Esophagus (tissue), 2 donors: ENCODE results near the gene C12orf42. TPM values are rescaled to one million over a fixed set of nuclear protein-coding genes. Genes with fewer than 3 reads are reported as not detected.

Experiments used
- H3K27ac ChIP-seq, 2 donors: one replicate each; pipeline ENCODE4 v1.5.1; 2013; ENCODE audit warnings: low read depth in 2 of 2, mild to moderate bottlenecking in 2 of 2, inconsistent platforms in 1 of 2, low read length in 1 of 2, moderate library complexity in 1 of 2
- H3K27me3 ChIP-seq, 2 donors: one replicate each; pipeline ENCODE4 v1.6.1; 2013; ENCODE audit warnings: low read length in 2 of 2, control low read depth in 1 of 2, mild to moderate bottlenecking in 1 of 2; ENCODE audit not compliant: insufficient read depth in 2 of 2, control insufficient read depth in 1 of 2
- H3K36me3 ChIP-seq, 2 donors: one replicate each; pipeline ENCODE4 v1.6.1; 2013; ENCODE audit warnings: low read length in 1 of 2; ENCODE audit not compliant: control insufficient read depth in 2 of 2, insufficient read depth in 2 of 2
- H3K4me1 ChIP-seq, 2 donors: one replicate each; pipeline ENCODE4 v1.6.1; 2013; ENCODE audit warnings: low read length in 1 of 2; ENCODE audit not compliant: control insufficient read depth in 2 of 2, insufficient read depth in 2 of 2
- H3K4me3 ChIP-seq, 2 donors: one replicate each; pipeline ENCODE4 v1.5.1; 2013; ENCODE audit warnings: low read length in 2 of 2, mild to moderate bottlenecking in 2 of 2, low read depth in 1 of 2, moderate library complexity in 1 of 2
- H3K9me3 ChIP-seq, 2 donors: one replicate each; pipeline ENCODE4 v1.6.1; 2013; ENCODE audit warnings: mild to moderate bottlenecking in 2 of 2, low read depth in 1 of 2, low read length in 1 of 2, moderate library complexity in 1 of 2; ENCODE audit not compliant: control insufficient read depth in 2 of 2, insufficient read depth in 1 of 2
- WGBS, 2 donors: extraction: QIAGEN DNeasy Blood & Tissue Kit; methylation state at CpG; one replicate each; pipeline ENCODE4 v1.1.7; 2013; 5-methylcytosine and 5-hydroxymethylcytosine counted together
- polyA plus RNA-seq, 2 donors: library from polyadenylated mRNA; stranded (reverse); fragments of 200-250 nt; gene quantifications; one replicate each; pipeline ENCODE4 v1.2.3, GENCODE V29; 2013
- donor health status: healthy with polysubstance abuse.
- donor health status: Bipolar disorder and iron deficiency.

The C12orf42 gene
- polyA plus RNA-seq, 2 donors: not detected

GRCh38 chr12:103499571-103499970, 3.8 kb upstream of the C12orf42 start:
- H3K4me3 ChIP-seq: no peak overlapping the region
- H3K4me1 ChIP-seq: peaks cover 2 to 9% of the 10 kb centered on the region in 2 donors
- no peaks in the 10 kb centered on the region for H3K9me3 ChIP-seq
- peaks cover 0 to 4% of the 10 kb centered on the region in 2 donors for H3K27me3 ChIP-seq
- H3K36me3 ChIP-seq: no peaks in the 10 kb centered on the region
- H3K27ac ChIP-seq: no peak overlapping the region

- Histone ChIP-seq H3K4me3 (no peak overlapping the region), H3K9me3 (no peaks in the 10 kb centered on the region), H3K4me1 (peaks cover 2 to 9% of the 10 kb centered on the region in 2 donors), H3K36me3 (no peaks in the 10 kb centered on the region), H3K27ac (no peak overlapping the region), H3K27me3 (peaks cover 0 to 4% of the 10 kb centered on the region in 2 donors)
- WGBS, 2 donors: 80 to 81% methylated on average over 2 of the region's 2 CpGs
Measured at GRCh38 chr12:103498990-103499389, 3.2 kb upstream of the C12orf42 start.

GRCh38 chr12:103494734-103495468, 867 bp downstream of the C12orf42 start:
- Histone ChIP-seq H3K4me3 (peak overlapping the region; percentile 10 to 45), H3K27ac (no peak overlapping the region), H3K36me3 (no peaks in the 10 kb centered on the region), H3K9me3 (no peaks in the 10 kb centered on the region), H3K27me3 (peaks cover 0 to 4% of the 10 kb centered on the region in 2 donors), H3K4me1 (peaks cover 5 to 9% of the 10 kb centered on the region in 2 donors)
- WGBS, 2 donors: 15 to 17% methylated on average over 20 to 24 of the region's 24 CpGs

GRCh38 chr12:103494051-103494733, 1.6 kb downstream of the C12orf42 start:
- WGBS, 2 donors: 72 to 75% methylated on average over 5 of the region's 5 CpGs
- peaks cover 0 to 4% of the 10 kb centered on the region in 2 donors for H3K27me3 ChIP-seq

GRCh38 chr12:103493199-103493598, 2.6 kb downstream of the C12orf42 start:
- peaks cover 5 to 9% of the 10 kb centered on the region in 2 donors for H3K4me1 ChIP-seq
- no peak overlapping the region for H3K4me3 ChIP-seq
- no peaks in the 10 kb centered on the region for H3K36me3 ChIP-seq
- 57 to 73% methylated on average over 4 of the region's 4 CpGs for WGBS, 2 donors
- peaks cover 0 to 3% of the 10 kb centered on the region in 2 donors for H3K9me3 ChIP-seq
- no peak overlapping the region for H3K27ac ChIP-seq
- H3K27me3 ChIP-seq: peaks cover 0 to 4% of the 10 kb centered on the region in 2 donors

More at GRCh38 chr12:103494051-103494733, 1.6 kb downstream of the C12orf42 start:
- Histone ChIP-seq H3K4me3 (no peak overlapping the region), H3K4me1 (peaks cover 5 to 9% of the 10 kb centered on the region in 2 donors), H3K27ac (no peak overlapping the region), H3K9me3 (peaks cover 0 to 3% of the 10 kb centered on the region in 2 donors), H3K36me3 (no peaks in the 10 kb centered on the region)

- no peaks in the 10 kb centered on the region for H3K36me3 ChIP-seq
- H3K4me3 ChIP-seq: no peak overlapping the region
- H3K9me3 ChIP-seq: no peaks in the 10 kb centered on the region
- no peaks in the 10 kb centered on the region for H3K4me1 ChIP-seq
- 56 to 59% methylated on average over 4 of the region's 4 CpGs for WGBS, 2 donors
- no peaks in the 10 kb centered on the region for H3K27me3 ChIP-seq
- no peak overlapping the region for H3K27ac ChIP-seq
Measured at GRCh38 chr12:103482365-103482764, 13.4 kb downstream of the C12orf42 start.

- Histone ChIP-seq H3K9me3 (no peaks in the 10 kb centered on the region), H3K36me3 (no peaks in the 10 kb centered on the region), H3K4me3 (no peak overlapping the region), H3K27ac (no peak overlapping the region), H3K27me3 (peaks cover 0 to 2% of the 10 kb centered on the region in 2 donors), H3K4me1 (no peaks in the 10 kb centered on the region)
- WGBS, 2 donors: 45% methylated on average over 2 of the region's 2 CpGs
Measured at GRCh38 chr12:103475073-103475472, 20.7 kb downstream of the C12orf42 start.

- H3K4me3 ChIP-seq: no peak overlapping the region
Measured at GRCh38 chr12:103470664-103471063, 25.1 kb downstream of the C12orf42 start.

GRCh38 chr12:103469719-103470118, 26.0 kb downstream of the C12orf42 start:
- no peak overlapping the region for H3K27ac ChIP-seq
- H3K36me3 ChIP-seq: no peaks in the 10 kb centered on the region
- peaks cover 0 to 2% of the 10 kb centered on the region in 2 donors for H3K27me3 ChIP-seq
- no peaks in the 10 kb centered on the region for H3K4me1 ChIP-seq
- no peak overlapping the region for H3K4me3 ChIP-seq
- H3K9me3 ChIP-seq: no peaks in the 10 kb centered on the region
- 66 to 67% methylated on average over 5 of the region's 5 CpGs for WGBS, 2 donors

More at GRCh38 chr12:103470664-103471063, 25.1 kb downstream of the C12orf42 start:
- Histone ChIP-seq H3K36me3 (no peaks in the 10 kb centered on the region), H3K27ac (no peak overlapping the region), H3K27me3 (peaks cover 0 to 2% of the 10 kb centered on the region in 2 donors), H3K4me1 (no peaks in the 10 kb centered on the region), H3K9me3 (no peaks in the 10 kb centered on the region)
